Frontal cortex (tissue), 4 donors: Measurements from ENCODE around the gene ABCC6. TPM values are rescaled to one million over a fixed set of nuclear protein-coding genes. Genes with fewer than 3 reads are reported as not detected.
"Not testable (repeated sequence)": the region's sequence is repeated elsewhere in the genome, so short reads cannot be mapped to it uniquely, and the experiment has no call there.

ENCODE experiments used
- DNase-seq, 2 donors: peaks; one replicate each; pipeline ENCODE4 v3.0.0; 2012; ENCODE audit warnings: low spot score in 2 of 2
- FAIRE-seq: peaks from 2 replicates; lab custom pipeline; 2012; peaks lifted over from hg19 to GRCh38; lab: Jason Lieb, UNC
- total RNA-seq: library from RNA; depleted of rRNA; stranded (reverse); fragments of >200 nt; gene quantifications from one replicate; pipeline ENCODE4 v1.2.3, GENCODE V29; 2014
- donor health status: control.
- donor health status: control.
- donor health status: control.

Gene ABCC6
- total RNA-seq, 1 donor from 2014 or later, result 0.41 TPM

DNA sequence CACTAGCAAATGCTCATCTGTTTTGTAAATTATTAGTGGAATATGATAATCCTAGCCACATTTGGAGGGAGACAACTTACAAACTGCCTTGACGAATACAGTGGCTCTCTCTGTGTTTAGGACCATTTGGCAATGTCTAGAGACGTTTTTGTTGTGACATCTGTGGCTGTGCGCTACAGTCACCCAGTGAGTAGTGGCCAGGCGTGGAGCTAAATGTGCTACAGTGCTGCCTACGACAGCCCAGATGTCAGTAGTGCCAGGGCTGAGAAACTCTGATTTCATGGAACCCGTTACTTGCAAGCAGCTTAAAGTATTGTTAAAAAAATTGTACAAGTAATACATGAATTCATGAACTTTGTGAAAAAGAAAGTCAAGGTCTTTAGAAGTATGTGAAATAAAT is 13.8 kb upstream of the ABCC6 start:
- FAIRE-seq, DNase-seq: not testable (repeated sequence)

DNA sequence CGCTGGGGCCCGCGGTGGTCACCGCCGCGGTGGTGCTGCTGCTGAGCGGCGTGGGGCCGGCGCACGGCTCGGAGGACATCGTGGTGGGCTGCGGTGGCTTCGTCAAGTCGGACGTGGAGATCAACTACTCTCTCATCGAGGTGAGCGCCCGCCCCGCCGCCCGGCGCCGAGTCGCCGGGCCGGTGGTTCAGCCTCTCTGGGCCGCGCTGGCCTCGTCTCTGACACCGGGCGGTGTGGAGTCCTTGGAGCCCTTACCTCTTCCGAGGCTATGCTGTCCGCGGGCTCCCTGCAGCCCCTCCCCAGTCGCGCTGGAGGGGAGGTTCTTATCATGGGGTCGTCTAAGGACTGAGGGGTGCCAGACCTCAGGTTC is 9.4 kb upstream of the ABCC6 start:
- not testable (repeated sequence) for FAIRE-seq, DNase-seq

DNA sequence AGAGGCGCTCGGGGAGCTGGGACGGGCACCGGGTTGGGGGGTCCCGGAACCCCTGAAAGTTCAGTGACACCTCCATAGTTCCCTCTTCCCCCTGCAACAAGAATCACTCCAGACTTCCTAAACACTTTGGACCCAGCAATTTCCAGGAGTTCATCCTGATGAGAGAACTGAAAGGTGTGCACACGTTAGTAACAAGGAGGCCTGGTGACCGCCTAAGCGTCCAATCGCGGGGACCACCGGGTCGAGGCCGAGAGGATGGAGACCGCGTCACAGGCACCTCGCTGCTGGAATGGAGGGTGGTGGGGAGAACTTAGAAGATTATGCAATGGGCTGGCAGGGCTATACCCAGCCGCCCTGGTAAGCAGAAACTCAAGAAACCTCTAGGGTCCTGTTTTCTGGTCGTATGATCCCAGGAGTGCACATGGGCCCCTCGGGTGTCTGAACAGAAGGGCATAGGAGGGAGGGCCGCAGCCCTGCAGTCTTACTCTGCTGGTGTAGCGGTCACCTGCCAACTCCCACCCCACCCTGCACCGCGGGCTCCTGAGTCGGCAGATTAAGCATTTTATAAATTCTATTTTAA is 458 bp upstream of the ABCC6 start:
- not testable (repeated sequence) for DNase-seq, FAIRE-seq

DNA sequence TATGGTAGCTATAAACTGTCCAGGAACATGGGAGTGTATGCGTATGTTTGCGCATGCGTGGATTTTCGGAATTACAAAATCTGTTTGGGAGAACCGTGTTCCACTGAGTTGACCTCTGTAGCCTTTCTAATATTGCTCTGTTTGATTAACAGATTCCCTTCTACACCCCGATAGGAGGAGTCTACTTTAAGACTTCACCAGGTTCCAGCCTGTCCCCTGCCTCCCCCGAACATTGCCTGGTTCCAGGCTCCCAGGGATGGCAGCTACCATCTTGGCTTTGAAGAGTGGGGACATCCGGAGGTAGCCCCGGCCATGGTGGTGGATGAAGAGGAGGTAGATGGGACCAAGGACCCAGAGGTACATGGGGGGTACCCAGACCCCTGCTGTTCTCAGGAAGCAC is 1.9 kb downstream of the ABCC6 start:
- DNase-seq, FAIRE-seq: not testable (repeated sequence)

DNA sequence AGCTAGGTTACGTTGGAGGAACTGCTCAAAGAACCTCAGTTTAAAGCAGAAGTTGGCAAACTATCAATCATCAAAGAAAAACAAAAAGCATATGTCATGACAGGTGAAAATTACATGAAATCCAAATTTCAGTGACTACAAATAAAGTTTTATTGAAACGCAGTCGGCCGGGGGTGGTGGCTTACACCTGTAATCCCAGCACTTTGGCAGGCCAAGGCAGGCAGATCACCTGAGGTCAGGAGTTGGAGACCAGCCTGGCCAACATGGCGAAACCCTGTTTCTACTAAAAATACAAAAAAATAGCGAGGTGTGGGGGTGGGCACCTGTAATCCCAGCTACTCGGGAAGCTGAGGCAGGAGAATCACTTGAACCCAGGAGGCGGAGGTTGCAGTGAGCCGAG is 2.8 kb downstream of the ABCC6 start:
- DNase-seq, result not testable (repeated sequence)

DNA sequence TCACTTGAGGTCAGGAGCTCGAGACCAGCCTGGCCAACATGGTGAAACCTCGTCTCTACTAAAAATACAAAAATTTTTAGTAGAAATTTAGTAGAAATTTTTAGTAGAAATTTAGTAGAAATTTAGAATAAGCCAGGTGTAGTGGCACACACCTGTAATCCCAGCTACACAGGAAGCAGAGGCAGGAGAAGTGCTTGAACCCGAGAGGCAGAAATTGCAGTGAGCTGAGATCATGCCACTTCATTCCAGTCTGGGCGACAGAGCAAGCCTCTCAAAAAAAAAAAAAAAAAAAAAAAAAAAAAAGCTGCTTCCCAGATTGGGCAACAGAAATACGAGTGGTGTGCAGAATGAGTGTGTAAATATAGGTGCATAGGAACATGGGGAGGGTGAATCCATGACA is 4.5 kb downstream of the ABCC6 start:
- not testable (repeated sequence) for DNase-seq, FAIRE-seq

More for the DNA sequence above, 2.8 kb downstream of the ABCC6 start:
- FAIRE-seq, result not testable (repeated sequence)

DNA sequence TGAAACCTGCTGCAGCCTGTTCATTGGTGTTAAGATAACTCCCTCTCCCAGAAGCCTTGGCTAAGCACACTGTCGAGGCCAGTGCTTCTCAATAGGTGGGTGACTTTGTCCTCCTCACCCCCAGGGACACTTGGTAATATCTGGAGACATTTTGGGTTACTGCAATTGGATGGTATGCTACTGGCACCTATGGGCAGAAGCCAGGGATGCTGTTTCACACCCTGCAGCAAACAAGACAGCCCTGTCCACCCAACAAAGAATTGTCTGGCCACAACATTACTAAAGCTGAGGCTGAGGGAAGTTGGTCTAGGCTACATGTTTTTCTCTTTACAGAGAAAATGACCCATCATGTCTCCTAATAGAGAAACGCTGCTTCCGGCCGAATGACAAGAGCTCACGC is 4.9 kb downstream of the ABCC6 start:
- not testable (repeated sequence) for FAIRE-seq, DNase-seq

DNA sequence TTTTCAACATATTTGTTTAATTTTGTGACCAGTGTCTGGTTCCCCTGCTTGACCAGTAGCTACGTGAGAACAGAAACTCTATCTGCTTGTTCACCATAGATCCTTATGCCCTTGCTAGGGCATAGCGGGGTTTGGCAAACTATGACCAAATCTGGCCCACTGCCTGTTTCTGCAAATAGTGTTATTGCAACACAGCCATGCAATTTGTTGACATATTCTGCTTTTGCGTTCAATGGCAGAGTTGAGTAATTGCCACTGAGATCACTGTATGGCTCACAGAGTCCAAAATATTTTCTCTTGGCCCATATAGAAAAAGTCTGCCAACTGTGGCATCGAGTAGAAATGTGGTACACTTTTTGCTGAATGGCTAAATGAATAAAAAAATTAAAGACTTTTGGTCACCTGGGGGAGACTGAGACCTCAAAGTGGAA is 9.4 kb downstream of the ABCC6 start:
- DNase-seq, FAIRE-seq: not testable (repeated sequence)

DNA sequence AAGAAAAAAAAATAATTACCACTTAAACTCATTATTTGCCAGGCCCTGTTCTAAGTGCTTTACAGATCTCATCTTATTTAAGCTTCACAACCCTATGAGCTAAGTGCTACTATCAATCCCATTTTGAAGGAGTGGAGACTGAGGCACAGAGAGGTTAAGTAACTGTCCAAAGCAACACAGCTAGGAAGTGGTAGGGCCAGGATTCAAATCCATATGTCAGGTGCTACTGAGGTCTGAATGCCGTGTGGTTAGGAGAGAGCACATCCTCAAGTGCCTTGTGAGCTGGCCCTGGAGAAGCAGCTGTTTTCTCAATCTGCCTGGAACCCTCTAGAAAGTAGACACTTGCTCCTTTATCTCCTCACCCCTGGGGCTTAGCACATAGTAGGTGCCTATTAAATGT is 11.9 kb downstream of the ABCC6 start:
- not testable (repeated sequence) for DNase-seq, FAIRE-seq

DNA sequence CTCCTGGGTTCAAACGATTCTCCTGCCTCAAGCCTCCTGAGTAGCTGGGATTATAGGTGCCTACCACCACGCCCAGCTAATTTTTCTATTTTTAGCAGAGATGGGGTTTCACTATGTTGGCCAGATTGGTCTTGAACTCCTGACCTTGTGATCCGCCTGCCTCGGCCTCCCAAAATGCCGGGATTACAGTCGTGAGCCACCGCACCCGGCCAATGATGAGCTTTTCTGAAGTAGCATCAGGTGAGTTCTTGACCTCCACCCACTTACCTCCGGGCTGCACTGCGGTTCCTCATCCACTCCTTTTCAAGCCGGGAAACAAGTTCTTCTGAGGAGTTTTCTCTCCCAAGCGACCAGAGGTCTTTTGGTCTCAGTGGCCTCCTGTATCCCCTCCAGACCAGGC is 14.8 kb downstream of the ABCC6 start:
- FAIRE-seq, DNase-seq: not testable (repeated sequence)

DNA sequence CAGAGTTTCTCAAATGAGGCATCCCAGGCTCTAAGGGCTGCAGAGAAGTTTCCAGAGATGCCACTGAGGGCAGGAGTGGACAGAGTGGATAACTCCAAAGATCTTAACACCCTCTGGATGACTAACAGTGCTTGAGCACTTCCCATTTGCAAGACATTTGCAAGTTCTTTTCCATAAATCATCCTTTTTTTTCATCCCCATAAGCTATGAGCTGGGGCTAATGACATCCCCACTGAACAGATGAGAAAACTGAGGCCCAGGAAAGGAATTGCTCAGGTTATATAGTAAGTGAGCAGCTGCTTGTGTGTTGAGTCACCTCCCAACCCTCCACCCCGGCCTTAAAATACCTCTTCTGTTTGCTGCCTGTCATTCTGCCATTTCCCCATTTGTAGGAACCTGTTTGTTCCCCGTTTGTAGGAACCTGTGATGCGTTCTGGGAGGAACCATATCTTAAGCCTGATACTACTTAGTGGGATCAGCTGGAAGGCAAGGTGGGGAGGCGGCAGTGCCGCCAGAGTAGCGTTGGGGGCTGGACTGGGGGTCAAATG is 15.4 kb downstream of the ABCC6 start:
- not testable (repeated sequence) for FAIRE-seq, DNase-seq

DNA sequence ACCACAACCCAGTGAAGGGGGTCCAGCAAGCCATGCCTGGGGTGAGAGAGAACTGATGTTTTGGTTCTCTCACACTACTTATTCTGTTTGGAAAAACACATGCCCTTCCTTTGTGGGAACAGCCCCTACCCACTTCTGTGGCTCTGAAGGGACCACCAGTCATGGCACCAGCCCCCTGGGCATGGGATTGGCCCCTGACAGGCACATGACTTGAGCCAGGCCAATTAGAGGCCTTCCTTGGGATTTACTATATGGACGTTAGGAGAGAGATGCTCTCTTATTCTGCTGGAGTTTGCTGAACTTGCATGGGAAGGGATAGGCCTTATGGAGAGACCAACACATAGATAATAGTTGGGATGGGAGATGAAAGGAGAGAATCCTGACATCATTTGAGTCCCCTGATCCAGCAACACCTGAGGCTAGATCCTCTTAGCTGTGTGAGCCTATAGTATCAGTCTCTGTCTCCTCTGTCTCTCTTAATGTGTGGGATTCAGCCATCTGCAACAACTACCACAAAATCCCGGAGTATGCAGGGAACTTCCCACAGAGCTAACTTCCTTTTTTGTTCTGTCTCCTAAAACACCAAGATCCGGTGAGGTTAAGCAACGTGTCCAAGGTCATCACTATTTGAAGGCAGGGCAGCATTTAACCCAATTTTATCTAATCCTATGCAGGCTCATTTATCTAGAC is 16.1 kb downstream of the ABCC6 start:
- DNase-seq, FAIRE-seq: not testable (repeated sequence)

DNA sequence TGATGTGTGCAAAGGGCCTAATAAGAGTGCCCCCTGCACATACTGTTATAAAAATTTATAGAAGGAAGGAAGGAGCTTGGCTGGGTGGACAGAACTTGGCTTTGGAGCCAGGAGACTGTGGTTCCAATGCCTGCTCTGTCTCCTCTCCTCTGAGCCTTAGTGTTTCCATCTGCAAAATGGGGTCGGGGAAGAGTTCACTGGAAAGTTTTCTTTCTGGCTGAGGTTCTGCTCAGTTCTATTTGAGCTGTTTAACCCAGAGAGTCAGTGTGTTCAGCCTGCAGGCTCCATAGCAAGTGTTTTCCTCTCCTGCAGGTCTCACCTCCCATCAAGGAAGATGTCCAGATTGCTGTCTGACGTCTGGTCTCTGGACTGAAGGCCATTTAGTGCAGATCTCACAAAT is 17.4 kb downstream of the ABCC6 start:
- FAIRE-seq, DNase-seq: not testable (repeated sequence)

DNA sequence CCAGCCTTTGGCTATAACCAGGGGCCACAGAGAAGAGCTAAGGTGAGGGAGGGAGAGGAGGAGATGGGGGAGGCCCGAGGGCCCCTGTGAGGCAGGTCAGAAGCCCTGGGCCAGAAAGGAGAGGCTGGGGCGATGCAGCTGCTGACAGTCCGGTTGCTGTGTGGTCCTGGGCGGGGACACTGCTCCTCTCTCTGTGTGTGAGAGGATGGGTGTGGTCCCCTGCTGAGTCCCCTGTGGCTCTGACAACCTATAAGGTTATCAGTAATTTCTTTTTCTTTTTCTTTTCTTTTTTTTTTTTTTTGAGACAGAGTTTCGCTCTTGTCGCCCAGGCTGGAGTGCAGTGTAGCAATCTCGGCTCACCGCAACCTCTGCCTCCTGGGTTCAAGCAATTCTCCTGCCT is 18.7 kb downstream of the ABCC6 start:
- FAIRE-seq, DNase-seq: not testable (repeated sequence)

DNA sequence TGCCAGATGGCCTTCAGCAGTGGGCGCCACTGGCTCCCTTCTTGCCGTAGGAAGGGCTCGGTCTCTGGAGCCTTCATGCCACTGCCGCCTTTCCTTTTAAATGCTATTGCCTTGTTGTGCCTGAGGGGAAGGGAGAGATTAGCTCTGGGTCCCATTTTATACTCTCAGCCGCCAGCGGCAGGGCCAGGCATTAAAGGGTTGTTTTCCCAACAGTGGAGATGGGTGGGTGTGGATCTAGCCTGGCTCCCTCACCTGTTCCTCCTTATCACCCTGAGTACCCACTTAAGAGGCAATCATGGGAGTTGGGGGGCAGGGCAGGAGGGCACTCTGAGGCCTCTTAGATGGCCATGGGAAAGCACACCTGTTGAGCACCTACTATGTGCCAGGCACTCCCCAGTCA is 19.8 kb downstream of the ABCC6 start:
- not testable (repeated sequence) for DNase-seq, FAIRE-seq

DNA sequence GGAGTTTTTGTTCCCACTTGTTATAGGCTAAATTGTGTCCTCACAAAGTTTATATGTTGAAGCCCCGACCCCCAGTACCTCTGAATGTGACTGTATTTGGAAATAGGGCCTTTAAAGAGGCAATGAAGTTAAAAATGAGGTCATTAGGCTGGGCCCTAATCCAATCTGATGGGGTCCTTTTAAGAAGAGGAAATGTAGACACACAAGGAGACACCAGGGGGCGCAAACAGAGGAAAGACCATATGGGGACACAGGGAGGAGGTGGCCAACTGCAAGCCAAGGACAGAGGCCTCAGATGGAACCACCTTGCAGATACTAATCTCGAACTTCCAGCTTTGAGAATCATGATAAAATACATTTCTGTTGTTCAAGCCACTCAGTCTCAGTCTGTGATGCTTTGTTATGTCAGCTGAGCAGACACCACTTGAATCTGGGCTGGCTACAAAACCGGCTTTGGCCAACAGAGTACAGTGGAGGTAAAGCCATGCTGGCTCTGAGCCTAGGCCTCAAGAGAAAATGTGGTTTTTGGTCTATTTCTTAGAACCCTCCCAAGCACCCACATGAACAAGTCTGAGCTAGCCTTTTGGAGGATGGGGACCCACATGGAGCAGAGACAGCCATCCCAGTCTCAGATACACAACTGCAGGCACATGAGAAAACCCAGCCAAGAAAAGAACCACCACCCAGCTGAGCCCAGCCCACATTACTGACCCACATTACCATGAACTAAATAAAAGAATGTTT is 20.7 kb downstream of the ABCC6 start:
- not testable (repeated sequence) for FAIRE-seq, DNase-seq

DNA sequence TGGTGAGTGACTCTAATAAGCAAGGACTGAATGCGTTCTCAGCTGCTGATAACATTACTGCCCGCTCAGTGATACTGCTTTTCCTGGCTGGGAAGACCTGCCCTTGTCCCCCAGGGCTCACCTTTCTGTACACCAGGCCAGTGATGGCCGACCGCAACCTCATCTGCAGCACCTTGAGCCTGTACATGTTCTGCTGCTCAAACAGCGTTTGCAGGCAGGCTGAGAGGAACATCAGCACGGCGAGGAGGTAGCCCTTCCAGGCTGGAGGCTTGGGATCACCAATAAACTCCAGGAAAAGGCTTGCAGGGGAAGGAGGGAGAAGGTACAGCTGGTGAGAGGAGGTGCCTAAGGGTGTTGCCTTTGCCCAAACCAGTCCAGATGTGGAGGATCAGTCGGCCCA is 21.4 kb downstream of the ABCC6 start:
- not testable (repeated sequence) for FAIRE-seq, DNase-seq

DNA sequence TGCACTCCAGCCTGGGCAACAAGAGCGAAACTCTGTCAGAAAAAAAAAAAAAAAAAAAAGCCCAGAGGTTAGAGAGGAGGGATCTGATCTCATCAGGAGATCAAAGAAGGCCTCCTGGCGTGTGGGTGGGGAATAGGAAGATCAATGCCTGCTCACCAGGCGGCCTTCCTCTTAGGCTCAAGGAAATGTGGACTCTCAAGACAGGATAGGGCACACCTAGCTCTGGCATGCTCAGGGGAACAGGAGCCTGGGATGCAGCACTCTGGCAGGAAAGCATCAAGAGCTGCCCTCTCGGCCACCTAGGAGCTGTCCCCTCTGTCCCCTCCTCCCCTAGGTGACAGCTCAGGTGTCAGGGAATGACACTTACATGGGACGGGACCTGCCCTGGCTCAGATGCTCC is 22.9 kb downstream of the ABCC6 start:
- FAIRE-seq, DNase-seq: not testable (repeated sequence)

DNA sequence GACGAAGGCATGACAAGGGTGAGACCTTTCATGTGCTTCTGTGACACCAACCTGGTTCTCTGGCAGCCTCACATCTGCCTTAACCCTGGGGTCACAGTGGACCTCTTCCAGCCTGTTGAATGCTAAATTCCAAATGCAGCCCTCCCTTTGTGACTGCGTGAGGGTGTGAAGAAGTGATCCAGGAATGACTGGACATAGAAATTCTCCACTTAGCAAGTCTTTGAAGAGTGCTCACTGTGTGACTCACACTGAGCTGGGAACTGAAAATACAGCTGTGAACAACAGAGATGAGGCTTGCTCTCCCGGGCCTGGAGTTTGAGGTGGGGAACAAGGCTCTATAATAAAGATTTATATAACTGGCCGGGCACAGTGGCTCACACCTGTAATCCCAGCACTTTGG is 23.9 kb downstream of the ABCC6 start:
- DNase-seq, FAIRE-seq: not testable (repeated sequence)

DNA sequence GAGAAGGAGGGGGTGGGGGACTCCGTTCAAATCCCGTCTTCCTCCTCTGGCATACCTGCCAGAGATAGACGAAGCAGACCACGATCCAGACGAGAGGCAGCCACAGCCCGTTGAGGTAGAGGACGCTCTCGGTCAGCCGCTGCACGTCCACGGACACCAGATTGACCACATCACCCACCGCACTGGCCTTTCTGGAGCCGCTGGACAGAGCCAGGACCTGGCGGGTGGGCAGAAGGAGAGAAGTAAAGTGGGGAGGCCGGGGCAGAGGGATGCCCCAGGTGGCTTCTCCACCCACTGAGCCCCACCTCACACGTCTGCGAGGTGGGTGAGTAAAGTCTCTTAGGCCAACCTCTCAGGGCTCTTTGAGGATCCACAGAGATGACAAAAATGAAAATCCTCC is 25.3 kb downstream of the ABCC6 start:
- no peak for FAIRE-seq
- DNase-seq, result no peak
